H1 (cell line): ENCODE data around the gene IP6K1. TPM values are rescaled to one million over a fixed set of nuclear protein-coding genes. Genes with fewer than 3 reads are reported as not detected.

ENCODE experiments used
- CHD2 ChIP-seq: IDR thresholded peaks from 2 replicates; pipeline ENCODE4 v1.6.1; 2012; ENCODE audit warnings: low read length, improper control_type of control experiment
- CREB1 ChIP-seq: IDR thresholded peaks from 2 replicates; pipeline ENCODE4 v1.6.1; 2012; ENCODE audit warnings: inconsistent platforms
- E2F6 ChIP-seq: IDR thresholded peaks from 2 replicates; pipeline ENCODE4 v1.6.1; 2012; ENCODE audit warnings: inconsistent platforms
- SP1 ChIP-seq: IDR thresholded peaks from 2 replicates; pipeline ENCODE4 v1.6.1; 2011; ENCODE audit warnings: low read depth, low read length
- SP2 ChIP-seq: IDR thresholded peaks from 2 replicates; pipeline ENCODE4 v1.6.1; 2012; ENCODE audit warnings: mild to moderate bottlenecking, low read length, inconsistent platforms
- SP4 ChIP-seq: IDR thresholded peaks from 2 replicates; pipeline ENCODE4 v1.6.1; 2012; ENCODE audit warnings: low read length, inconsistent platforms
- USF2 ChIP-seq: IDR thresholded peaks from 2 replicates; pipeline ENCODE4 v1.6.1; 2011; ENCODE audit warnings: low read length, improper control_type of control experiment
- polyA plus RNA-seq, 7 experiments: library from polyadenylated mRNA; depleted of rRNA in 3 of 7; stranded (reverse) in 5 of 7; unstranded in 2 of 7; fragments of >200 nt in 5 of 7; fragments of 200-250 nt in 2 of 7; gene quantifications; 1 replicate in 5 of 7; 2 replicates in 1 of 7; 4 replicates in 1 of 7; pipeline versions ENCODE4 v1.2.1 to v1.2.3, GENCODE V29; 2011 to 2013; ENCODE audit warnings: missing spikeins in 2 of 7, mixed read lengths in 2 of 7
- total RNA-seq: library from RNA; stranded (reverse); fragmentation: NEBNext Ultra II Directional; extraction: Animal tissue kit (Norgen Biotek cat#: 25700); gene quantifications from 2 replicates; pipeline ENCODE4 v1.2.1, GENCODE V29; 2021

The IP6K1 gene
- total and polyA plus RNA-seq, 2 of the 8 experiments (the other 6 are each of a cell fraction or from before 2014, with no cell fraction given) = 31.5 to 35.2 TPM

DNA sequence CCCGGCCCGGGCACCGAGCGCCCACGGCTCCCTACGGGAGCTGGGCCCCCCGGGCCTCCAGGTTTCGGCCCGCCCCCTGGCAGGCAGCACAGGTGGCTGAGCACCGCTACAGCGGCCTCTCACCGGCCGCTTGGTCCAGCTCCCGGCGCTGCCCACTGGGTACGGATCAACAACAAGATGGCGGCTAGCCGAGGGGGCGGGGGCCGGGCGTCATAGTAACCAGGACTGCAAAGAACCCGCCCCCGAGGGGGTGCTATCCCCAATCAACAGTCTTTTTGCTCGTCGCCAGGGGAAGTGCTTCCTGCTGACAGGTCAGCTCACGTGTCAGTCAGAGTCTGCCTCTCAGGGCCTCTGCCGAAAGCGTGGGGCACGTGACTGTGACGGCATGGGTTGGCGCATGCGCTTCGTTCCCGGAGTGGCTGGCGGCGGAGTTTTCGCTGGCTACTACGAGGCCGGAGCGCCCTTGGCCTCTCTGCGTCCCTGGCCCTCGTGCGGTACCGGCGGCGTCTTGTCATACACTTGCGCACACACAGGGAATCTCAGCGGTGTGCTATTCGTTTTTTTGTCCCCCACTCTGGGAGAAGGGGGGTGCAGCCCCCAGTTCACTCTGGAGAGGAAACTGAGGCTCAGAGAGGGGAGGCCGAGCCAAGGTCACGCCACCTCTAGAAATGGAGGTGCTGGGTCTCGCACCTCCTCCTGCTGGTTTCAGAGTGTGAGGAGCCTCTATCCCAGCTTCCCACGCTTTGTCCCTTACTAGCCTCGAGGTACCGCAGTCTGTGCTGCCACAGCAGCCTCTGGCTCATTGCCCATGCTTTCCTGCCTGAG lies at the start of gene IP6K1 (continued):
- TF ChIP-seq SP1 (peak; percentile 99), SP4 (no peak; the same call in 1 of the 2 replicates), E2F6 (peak; percentile 95), CHD2 (peak; percentile 90), CREB1 (peak; percentile 85), SP2 (peak; percentile 87), USF2 (peak; percentile 98)
